GM21717 (cell line): Measurements from ENCODE around the gene CARD11.
"Not testable (repeated sequence)": the region's sequence is repeated elsewhere in the genome, so short reads cannot be mapped to it uniquely, and the experiment has no call there.

ENCODE experiments used
- ATAC-seq: cut with Tn5 transposase; IDR thresholded peaks from one replicate; pipeline ENCODE4 v1.9.1; 2021; ENCODE audit warnings: mild to moderate bottlenecking, moderate library complexity; ENCODE audit not compliant: unreplicated experiment

CARD11 gene

DNA sequence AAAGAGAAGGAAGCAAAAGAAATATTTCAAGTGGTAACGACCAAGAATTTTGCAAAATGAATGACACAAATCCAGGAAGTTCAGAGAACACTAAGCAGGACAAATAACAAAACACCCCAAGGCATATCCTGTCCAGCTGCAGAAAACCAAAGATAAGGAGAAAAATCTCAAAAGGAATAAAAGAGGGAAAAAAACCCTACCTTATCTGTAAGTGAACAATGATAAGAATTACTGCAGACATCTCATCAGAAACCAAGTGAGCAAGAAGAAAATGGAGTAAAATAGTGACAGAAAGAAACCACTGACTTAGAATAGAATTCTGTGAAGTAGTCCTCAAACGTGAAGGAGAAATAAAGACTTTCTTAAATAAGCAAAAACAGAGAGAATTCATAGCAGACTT is 21.8 kb downstream of the CARD11 start:
- no peak for ATAC-seq

DNA sequence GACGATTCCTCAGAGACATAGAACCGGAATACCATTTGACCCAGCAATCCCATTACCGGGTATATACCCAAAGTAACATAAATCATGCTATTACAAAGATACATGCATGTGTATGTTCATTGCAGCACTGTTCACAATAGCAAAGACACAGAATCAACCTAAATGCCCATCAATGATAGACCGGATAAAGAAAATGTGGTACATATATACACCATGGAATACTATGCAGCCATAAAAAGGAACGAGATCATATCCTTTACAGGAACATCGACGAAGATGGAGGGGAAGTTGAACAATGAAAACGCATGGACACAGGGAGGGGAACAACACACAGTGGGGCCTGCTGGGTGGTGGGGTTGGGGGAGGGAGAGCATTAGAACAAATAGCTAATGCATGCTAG is 22.4 kb downstream of the CARD11 start:
- ATAC-seq: not testable (repeated sequence)

DNA sequence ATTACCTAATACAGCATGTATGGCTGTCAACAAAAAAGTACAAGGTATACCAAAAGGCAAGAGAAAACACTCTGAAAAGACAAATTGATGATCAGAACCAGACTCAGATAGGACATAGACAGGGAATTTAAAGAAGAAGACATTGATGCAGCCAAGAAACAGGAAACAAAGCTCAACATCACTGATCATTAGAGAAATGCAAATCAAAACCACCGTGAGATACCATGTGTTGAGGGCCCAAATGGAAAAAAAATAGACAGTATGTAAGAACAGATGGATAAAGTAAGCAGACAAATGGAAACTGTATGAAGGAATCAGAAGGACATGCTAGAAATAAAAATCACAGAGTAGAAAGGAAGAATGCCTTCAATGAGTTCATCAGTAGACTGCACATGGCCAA is 23.3 kb downstream of the CARD11 start:
- ATAC-seq: no peak

GRCh38 chr7:3019801-3020200 is 23.9 kb downstream of the CARD11 start:
- no peak for ATAC-seq

DNA sequence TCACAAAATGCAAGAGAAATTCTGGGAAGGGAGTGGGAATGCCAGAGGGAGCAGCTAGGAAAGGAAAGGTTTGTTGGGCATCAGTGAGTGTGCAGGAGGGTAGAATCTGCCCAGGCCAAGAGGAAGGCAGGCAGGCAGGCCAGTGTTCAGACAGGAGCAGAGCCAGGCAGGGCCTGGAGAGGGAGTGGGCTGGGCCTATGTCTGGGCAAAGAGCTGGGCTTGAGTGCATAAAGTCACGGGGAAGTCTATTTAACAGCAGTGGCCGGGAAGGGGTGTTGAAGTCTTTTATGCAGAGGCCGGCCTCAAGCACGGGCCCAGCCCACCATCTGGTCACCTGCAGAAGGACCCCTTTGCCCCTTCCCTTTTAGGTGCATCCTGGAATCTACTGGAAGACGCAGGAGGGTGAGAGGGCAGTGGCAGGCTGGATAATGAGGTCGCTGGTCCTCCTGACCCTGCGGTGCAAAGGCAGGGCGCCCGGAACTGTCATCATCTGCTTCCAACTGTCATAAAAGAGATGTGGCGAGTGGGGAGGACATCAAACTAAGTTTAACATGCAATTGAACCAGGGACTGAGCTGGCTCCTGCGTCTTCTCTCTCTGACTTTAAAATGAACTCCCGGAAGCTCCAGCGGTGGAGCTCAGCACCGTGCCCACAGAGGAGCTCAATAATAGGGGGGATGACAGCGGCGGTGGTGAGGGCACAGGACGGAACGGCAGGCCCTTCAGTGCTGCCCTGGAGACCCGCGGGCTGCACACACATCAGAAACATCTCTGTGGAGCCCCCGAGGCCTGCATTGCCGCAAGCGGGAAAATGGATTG is 29.5 kb downstream of the CARD11 start:
- ATAC-seq: no peak

- no peak for ATAC-seq
Observed at GRCh38 chr7:3011211-3011852, 32.3 kb downstream of the CARD11 start.

GRCh38 chr7:3010161-3010560 is 33.5 kb downstream of the CARD11 start:
- no peak for ATAC-seq

DNA sequence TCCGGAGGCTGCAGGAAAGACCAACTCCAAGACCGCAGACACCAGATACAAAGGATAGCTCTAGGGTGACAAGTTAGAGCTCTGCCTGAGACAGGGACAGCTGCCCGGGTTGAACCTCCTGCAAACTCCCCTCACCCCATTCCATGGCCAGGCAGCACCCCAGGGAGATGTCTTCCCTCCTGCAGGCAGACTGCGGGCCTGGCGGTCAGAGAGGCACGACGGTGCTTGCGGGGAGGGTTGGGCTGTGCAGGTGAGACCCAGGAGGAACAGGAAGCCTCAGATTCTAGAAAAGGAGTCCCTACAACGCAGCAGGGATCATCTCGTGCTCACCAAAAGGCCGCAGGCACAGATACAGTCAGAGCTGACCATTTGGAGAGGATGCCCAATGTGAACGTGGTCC is 34.6 kb downstream of the CARD11 start:
- no peak for ATAC-seq

DNA sequence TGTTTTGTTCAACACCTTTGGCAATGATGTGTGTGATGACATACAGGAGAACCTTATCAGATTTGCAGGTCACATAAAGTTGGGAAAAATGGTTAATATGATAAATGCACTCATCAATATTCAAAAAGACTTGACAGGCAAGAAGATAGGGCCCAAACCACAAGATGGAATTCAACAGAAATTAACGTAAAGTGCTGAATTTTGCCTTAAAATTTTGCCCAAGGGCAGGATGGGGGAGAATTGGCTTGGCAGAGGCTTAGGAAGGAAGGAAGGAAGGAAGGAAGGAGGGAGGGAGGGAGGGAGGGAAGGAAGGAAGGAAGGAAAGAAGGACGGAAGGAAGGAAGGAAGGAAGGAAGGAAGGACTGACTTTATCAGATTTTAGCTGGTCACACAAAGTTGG is 35.3 kb downstream of the CARD11 start:
- ATAC-seq: no peak

DNA sequence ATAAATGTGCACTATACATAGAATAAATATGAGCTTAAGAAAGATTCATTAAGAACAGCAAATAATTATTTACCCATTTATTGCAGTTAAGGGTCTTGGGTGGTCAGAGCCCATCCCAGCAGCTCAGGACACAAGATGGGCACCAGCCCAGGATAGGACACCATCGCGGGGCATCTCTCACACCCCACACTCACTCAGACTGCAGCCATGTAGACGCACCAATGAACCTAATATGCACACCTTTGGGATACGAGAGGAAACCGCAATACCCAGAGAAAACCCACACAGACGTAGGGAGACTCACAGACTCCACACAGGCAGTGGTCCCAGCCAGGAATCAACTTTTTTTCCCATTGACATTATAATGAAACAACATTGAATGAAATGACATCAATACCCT is 36.0 kb downstream of the CARD11 start:
- ATAC-seq: no peak

DNA sequence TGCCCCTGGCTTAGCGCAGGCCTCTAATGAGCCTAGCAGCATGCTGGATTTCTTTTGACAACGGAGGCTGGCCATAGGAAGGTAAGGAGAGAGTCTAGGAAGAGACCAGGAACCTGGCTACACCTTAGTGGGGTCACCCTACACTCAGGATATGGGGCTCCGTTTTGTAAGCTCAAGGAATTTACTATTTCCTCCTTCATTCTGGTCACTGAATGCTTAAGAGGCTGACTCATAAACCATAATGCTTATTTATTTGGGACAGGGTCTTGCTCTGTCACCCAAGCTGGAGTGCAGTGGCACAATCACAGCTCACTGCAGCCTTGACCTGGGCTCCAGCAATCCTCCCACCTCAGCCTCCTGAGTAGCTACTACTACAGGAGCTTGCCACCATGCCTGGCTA is 38.4 kb downstream of the CARD11 start:
- ATAC-seq: no peak

GRCh38 chr7:3003936-3004335 is 39.7 kb downstream of the CARD11 start:
- ATAC-seq: no peak

GRCh38 chr7:3002631-3003030 is 41.0 kb downstream of the CARD11 start:
- ATAC-seq: no peak

- ATAC-seq: no peak
Observed at GRCh38 chr7:3000566-3000965, 43.1 kb downstream of the CARD11 start.

DNA sequence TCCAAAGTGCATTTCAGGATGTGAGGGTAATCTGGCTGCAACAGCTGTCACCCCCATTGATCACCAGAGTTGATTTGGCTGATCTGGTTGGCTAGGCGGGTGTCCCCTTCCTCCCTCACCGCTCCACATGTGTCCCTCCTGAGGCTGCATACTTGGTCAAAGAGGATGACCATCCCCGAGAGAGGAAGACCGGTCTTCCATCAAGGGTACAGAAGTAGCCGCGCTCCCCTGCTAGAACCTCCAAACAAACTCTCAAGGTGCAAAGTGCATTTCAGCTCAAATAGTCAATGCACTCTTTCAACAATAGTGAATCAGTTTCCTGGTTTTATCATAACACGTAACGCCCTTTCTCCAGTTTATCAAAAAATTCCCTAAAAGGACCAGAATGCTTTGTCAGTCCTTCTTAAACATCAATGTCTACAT is 44.6 kb downstream of the CARD11 start:
- ATAC-seq: no peak

GRCh38 chr7:2997014-2997413 is 46.7 kb downstream of the CARD11 start:
- no peak for ATAC-seq

GRCh38 chr7:2996141-2996540 is 47.5 kb downstream of the CARD11 start:
- ATAC-seq: no peak

DNA sequence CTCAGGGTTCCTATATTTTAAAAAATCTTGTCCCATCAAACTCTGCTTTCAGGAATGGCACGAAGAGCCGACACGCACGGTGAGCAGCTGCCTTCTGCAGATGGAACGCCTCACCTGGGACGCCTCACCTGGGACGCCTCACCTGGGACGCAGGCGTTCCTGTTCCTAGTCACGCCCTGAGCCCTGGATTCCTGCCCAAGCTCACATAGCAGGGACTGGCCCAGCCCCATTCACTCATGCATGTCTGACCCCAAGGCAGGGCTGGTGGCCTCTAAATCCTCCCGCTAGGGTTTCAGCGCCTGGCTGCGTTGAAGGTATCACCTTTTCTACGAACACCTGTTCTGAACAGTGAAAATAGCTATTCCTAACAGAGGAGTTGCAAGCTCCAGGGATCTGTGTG is 49.8 kb downstream of the CARD11 start:
- no peak for ATAC-seq

GRCh38 chr7:2993396-2993795 is 50.3 kb downstream of the CARD11 start:
- ATAC-seq: no peak

DNA sequence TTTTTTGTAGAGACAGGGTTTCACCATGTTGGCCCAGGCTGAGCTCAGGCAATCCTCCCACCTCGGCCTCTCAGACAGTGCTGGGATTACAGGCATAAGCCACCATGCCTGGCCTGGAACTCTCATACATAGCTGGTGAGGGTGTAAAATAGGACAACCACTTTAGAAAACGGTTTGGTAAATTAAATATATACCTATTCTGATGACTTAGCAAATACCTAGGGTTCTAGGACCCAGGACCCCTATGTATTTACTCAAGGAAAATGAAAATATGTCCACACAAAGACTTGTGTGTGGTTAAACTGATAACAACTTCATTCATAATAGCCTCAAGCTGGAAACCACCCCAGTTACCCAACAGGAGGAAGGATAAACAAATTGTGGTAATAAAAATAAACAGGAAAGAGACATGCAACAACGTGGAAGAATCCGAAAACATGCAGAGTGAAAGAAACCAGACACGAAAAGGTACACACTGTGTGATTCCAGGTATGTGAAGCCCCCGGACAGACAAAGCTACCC is 52.7 kb downstream of the CARD11 start:
- no peak for ATAC-seq

DNA sequence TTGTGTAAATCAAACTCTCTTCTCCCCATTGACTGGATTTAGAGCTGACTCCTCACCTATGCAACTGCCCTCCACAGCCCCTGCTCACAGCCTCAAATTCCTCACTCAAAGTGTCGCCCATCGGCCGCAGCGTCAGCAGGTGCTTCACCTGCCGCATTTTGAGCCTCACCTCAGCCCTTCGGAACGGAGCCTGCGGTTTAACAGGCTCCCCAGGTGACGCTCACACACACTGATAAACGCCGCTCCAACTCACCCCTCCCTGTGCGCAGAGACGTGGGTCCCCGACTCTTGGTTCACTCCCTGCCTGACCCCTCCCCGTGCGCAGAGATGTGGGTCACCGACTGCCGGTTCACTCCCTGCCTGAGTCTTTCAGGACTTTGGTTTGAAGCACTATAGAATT is 57.1 kb downstream of the CARD11 start:
- ATAC-seq: no peak

DNA sequence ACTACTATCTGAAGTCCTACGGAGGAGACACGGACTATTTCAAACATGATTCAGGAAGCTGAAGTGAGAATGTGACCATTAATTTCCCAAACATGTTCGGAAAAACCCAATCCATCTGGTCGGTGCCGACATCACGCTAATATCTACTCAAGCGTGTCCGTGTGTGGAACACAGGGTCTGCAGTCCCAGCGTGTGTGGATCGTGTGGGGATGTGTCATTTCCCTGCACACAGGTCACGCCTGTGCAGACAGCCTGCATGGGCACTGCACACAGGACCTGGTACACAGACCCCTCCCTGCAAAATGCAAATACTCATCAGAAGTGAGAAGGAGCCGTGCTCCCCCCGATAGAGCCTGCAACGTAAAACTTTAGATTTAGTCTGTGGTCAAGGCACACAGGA is 57.8 kb downstream of the CARD11 start:
- no peak for ATAC-seq
